Upper lobe of left lung (tissue), 4 donors: Measurements from ENCODE around the gene SPRYD4.

ENCODE experiments used
- POLR2AphosphoS5 ChIP-seq, 2 donors: sonication (generic); formaldehyde crosslinking; IDR thresholded peaks; one replicate each; pipeline ENCODE4 v1.5.1; 2017; ENCODE audit warnings: antibody characterized with exemption in 2 of 2
- TF ChIP-seq, protein P1 (sequence below), 6 experiments: fragments of 450-650 bp in 4 of 6; fragments of 200-600 bp in 2 of 6; sonication (generic) in 2 of 6; IDR thresholded peaks; one replicate each; pipeline ENCODE4 v1.5.1; 2016 to 2019; ENCODE audit warnings: antibody characterized with exemption in 6 of 6

DNA sequence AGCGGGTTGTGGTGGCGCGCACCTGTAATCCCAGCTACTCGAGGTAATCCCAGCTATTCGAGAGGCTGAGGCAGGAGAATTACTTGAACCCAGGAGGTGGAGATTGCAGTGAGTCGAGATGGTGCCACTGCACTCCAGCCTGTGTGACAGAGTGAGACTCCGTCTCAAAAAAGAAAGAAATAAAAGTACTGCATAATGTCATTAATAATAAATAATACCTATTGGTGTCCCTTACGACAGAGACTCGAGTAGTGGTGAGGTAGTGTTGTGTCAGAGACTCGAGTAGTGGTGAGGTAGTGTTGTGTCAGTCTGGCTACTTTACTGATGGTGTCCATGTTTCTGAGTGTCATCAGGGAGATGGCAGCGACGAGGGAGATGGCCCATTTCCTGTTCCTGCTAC is 18.3 kb downstream of the SPRYD4 start:
- TF ChIP-seq, protein P1, sequence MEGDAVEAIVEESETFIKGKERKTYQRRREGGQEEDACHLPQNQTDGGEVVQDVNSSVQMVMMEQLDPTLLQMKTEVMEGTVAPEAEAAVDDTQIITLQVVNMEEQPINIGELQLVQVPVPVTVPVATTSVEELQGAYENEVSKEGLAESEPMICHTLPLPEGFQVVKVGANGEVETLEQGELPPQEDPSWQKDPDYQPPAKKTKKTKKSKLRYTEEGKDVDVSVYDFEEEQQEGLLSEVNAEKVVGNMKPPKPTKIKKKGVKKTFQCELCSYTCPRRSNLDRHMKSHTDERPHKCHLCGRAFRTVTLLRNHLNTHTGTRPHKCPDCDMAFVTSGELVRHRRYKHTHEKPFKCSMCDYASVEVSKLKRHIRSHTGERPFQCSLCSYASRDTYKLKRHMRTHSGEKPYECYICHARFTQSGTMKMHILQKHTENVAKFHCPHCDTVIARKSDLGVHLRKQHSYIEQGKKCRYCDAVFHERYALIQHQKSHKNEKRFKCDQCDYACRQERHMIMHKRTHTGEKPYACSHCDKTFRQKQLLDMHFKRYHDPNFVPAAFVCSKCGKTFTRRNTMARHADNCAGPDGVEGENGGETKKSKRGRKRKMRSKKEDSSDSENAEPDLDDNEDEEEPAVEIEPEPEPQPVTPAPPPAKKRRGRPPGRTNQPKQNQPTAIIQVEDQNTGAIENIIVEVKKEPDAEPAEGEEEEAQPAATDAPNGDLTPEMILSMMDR (IDR thresholded peaks at IDR 0.05) = no peak
- TF ChIP-seq POLR2AphosphoS5 (IDR thresholded peaks at IDR 0.05) = no peak
